Hematopoietic multipotent progenitor cell treated with erythropoietin and hydrocortisone succinate and interleukin-3 and kit ligand, for 6 days (in vitro differentiated cells): ENCODE data around the gene COBL.
A peak's percentile ranks its signal among the peaks of the same experiment; 100 is the strongest.

Experiments
- DNase-seq: peaks from one replicate; pipeline ENCODE4 v3.0.0-alpha.2; 2015

COBL gene

DNA sequence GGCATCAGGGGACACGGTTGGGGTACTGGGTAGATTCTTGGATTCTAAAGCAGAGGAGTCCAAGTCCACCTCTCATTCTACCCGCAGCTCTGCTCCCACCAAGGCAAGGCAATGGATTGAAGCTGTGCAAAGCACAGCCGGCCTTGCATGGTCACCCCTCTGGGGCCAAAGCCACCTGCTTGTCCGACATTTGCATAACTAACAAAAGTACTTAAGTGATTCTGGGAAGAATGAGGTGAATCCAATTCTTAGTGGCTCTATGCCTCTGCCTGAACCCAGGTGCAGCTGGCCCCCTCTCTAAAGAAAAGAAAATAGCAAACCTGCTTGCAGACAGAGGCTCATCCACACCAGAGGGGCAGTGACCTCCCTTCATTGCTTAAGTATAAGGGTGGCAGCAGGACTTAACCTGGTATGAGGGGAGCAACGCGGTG, 10.7 kb upstream of the COBL start:
- DNase-seq = no peak

DNA sequence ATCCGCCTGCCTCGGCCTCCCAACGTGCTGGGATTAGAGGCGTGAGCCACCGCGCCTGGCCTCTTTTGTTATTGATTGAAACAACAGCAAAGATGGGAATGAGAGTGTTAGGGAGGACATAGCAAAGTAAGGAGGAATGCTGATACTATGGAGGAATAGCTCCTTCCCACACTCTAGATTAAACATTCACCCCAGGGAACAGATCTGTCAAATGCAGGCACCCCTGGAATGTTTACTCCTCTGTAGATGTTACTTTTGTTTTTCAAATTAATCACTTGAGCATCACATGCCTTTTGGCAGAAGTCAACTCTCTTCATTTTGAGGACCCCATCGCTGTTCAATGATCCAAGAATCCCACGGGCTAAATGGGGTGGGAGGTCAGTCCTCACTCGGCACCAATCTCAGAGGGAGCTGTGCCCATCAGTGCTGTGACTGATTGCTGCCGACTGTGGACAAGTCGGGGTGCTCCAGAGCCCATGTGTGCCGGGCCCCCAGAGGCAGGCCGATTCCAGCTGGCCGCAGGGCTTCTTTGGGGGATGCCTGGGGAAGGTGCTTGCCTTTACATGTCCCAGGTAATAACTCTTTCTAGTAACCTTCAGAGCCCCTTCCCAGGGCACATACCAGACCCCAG, 10.2 kb upstream of the COBL start:
- DNase-seq = no peak

DNA sequence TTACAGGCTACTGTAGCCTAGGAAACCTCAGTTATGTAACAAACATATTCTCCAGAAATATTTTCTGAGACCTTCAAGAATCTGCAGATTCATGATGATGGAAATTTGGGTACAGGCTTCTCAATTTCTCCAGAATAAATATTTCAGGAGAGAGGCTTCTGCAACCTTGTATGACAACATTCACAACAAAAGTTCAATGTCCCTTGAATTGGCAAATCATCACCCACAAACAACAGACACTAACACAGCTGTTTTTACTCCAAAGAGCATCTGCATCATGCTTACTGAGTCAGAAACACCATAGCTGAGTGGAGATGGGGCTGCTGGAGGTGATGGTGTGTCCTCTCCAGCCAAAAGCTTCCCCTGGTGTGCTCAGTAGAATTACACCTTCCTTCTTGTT, 9.3 kb upstream of the COBL start:
- DNase-seq = no peak

GRCh38 chr7:51325261-51325676, 8.7 kb upstream of the COBL start:
- no peak for DNase-seq

DNA sequence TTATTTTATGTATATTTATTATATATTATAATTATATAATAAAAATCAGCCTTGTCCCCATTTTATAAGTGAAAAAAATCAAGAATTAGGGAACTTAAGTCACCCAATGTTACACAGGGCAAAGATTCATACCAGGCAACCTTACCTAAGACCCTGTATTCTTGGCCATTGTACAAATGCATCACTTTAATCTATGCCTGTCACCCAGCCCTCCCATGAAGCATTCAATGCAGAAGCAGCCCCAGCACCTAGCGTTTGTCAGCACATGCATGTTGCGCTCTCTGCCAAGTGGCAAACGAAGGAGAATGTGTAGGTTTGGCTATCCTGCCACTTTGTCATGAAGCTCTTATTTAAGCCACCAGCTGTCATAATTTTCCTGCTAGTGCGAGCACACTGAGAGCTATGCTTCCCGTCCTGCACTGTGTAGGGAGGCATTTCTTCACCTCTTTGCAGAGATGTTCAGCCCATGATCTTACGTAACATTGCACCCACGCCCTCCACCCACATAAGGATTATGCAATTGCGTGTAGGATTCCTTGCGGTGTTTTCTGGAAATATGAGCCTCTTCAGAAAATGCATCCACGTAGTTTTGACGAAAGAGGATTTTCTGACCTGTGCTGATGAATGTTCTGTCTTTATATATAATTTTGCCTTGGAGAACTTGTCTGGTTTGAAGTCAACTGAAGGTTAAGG, 7.7 kb upstream of the COBL start:
- DNase-seq = no peak

GRCh38 chr7:51321961-51322515, 5.4 kb upstream of the COBL start:
- DNase-seq = no peak

GRCh38 chr7:51318886-51319579, 2.4 kb upstream of the COBL start:
- DNase-seq = no peak

- no peak for DNase-seq
Observed at GRCh38 chr7:51318001-51318400, 1.4 kb upstream of the COBL start.

DNA sequence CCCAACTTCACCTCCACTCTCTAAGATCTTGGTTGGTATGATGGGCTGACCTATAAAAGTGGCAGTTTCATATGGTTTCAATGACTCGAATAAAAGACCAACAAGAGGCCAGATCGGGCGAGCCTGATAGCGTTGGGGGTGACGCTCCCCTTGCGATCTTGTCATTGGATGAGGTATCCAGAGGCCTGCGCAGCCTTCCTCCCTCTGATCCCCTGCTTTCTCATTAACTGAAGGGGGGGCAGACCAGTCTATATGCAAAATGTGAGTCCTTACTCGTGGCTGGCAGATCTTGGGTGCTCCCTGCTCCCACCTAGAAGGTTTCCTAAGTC, 937 bp upstream of the COBL start:
- no peak for DNase-seq

DNA sequence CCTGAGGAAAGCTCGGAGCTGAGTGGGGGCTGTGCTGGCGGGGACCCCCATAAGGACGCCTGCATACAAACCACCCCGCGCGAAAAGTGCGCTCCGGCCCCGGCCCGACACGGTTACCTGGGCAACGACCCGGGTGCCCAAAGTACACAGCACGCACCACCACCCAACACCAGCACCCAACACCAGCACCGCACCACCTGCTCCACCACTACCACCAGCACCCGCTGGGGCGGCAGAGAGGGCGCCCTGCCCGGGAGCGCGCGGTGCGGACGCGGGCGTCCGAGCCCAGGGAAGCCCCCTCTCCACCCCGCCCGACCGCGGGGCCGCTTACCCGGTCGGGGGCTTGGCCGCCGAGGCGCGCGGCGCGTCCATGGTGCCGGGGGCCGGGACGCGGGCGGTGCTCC, 345 bp downstream of the COBL start:
- peak; percentile 15 for DNase-seq

DNA sequence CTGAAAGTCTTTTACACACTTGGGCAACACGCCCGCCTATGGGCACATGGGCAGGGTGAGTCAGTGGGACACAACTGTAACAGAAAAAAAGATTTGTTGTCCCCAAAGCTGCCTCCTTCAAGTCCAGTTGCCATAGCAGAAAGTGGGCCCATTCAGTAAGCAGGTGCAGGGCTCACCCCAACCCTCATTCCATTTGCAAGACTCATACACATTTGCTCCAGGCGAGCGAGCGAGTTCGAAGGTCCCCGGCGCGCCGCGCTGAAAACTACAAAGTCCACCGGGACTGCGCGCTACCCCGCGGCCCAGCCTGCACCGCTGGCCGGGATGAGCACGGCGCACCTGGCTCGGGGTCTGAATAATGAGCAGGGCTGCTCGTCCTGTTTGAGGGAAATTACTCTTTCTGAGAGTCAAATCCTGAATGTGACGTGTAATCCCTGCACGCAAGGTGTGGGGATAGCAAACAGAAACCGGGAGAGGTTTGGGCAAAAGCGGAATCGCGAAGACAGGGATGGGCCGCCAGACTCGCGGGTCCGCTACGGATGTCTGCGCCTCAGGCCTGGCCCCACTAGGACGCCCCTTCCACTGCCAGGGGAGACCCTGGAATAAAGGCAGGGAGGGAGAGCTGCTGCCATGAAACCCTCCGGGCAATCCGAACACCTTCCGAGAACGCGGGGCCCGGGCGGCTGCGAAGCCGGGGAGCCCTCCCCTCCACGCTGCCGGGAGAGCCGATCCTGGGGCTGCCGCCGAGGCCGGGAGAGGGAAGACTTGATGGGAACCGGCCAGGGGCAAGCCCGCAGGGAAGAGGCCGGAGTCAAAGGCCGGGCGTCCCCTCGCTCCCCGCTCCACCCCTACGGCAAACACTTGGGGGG, 982 bp downstream of the COBL start:
- DNase-seq = no peak

GRCh38 chr7:51314726-51315125, 1.9 kb downstream of the COBL start:
- DNase-seq = no peak

DNA sequence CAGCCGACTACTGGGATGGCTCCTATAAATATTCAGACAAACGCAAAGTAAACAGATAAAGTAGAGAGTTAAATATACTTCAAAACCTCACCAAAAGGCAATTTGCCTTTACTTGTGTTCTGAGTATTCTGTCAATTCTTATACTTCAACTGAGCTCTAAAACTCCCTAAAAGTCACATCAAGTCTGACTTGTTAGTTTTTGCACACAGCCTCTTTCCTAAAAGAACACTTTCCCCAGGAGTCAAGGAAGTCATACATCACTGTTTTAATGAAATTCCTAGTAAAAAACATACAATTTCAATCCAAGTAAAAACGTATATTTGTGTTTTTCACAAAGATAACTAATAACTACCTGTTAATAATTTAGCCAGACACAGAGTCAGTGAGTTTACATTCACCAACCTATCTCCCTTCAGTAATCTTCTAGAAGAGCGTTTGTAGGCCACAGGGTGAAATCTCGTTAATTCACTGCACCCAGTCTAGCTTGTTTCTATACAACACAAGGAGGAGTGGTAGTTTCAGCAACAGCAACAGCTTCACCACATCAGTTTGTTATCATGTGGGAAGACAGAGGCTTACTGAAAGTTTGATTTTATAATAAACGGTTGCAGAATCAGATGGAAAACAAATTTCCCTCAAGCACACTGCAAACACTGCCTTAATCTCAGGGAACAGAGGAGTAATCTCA, 2.7 kb downstream of the COBL start:
- no peak for DNase-seq

DNA sequence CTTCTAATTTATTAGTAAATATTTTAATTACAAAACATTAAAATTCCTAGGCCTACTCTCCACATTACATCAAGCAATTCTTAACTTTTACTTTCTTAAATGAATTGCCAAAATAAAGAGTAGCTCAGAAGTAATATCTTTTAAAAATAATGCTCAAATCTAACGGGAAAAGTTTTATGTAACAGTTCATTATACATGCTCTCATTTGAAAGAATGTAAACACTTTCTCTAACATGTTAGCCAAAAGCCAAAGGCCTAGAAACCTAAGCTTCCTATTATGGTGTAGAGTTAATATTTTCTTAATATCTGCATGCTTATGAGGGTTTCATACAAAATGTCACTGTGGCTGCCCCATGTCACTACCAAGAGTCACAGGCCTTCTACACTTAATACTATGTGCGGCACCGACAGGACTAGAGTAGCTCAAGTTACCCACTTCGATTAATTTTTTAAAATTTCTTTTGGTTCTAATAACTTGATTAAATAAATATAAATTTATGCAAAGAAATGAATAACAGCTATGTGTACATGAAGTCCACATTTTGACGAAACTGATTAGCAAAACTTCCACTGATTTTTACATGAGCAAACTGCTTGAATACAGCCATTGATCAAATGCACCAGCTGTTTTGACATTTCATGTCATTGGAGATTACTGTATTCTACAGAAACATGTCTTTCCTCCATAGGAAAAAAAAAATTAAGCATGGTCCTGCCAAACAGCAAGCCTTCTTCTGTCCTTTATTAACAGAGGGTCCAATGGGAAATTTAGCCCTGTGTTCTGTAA, 3.5 kb downstream of the COBL start:
- DNase-seq = no peak

GRCh38 chr7:51311166-51311565, 5.4 kb downstream of the COBL start:
- no peak for DNase-seq

GRCh38 chr7:51310131-51310583, 6.5 kb downstream of the COBL start:
- no peak for DNase-seq

DNA sequence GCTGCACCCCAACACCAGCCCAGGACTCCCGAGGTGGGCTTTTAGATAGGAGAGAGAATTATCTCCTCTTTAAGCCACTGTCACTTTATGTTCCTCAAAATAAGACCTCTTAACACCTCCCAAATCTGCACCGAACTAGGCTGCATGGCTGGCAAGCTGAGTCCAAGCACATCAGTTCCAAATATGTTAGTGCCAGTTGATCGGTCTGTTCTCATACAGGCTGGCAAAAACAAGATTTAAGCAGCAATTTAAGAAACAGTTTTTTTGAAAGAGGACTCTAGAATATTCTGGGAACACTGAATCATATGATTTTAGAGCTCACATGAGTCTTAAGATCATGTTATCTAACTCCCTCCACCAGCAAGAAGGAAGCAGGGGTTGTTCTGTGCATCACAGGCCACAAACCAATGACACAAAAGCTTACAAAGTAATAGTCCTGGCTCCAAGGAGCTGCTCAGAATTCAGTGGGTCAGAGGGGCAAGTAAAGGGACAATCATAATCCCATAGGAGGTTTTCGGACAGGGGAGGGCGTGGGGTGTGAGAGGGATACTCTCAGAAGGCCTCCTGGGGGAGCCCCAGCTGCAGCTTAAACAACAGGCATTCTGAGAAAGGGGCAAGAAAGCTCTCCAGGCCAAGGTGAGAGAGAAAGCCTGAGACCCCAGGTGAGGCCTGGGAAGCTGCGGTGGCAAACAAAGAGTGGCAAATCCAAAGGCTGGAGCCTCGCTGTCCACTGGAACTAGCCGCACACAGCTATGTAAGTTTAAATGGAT, 7.1 kb downstream of the COBL start:
- no peak for DNase-seq

DNA sequence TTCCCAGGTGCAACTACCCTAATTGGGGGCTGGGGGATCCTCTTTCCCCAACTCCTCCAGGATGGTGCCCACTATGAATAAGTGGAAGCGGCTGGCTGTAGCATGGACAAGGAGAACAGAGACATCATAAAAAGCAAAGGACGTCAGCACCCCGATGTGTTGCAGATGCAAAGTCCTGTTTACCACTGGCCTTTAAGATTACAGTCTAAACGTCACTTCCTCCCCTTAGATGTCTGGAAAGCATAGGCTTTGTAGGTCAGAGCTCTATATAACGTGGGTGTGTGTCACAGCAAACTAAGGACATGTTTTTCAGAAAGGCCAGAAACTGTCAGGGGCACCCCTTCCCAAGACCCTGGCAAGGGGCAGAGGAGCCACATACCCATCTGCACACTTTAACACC, 7.9 kb downstream of the COBL start:
- DNase-seq = no peak

DNA sequence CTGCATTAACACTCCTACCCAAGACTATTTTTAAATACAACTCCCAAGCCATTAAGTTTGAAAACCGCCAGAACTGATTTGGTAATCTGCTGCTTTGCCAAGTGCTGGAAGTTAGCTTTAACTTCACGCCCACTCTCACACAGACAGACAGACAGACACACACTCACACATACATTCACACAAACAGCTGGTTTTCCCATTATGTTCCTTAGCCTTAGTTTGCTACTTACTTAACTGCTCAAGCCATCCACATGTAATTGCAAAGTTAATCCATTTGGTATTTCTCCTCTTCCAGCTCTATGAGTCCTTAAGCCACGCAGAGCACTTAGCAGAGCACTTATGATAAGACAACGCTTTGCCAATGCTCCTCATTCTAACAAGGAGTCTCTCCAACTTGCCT, 8.3 kb downstream of the COBL start:
- no peak for DNase-seq

GRCh38 chr7:51307651-51308210, 8.9 kb downstream of the COBL start:
- DNase-seq = no peak
